Progenitor cell of endocrine pancreas (in vitro differentiated cells): ENCODE measurements around the gene IFT81. TPM values are rescaled to one million over a fixed set of nuclear protein-coding genes. Genes with fewer than 3 reads are reported as not detected.

Source experiments
- DNase-seq: peaks from one replicate; pipeline ENCODE4 v3.0.0; 2021; ENCODE audit warnings: low spot score; ENCODE audit not compliant: unreplicated experiment
- H3K27ac Mint-ChIP-seq: 2 replicates; pipeline ENCODE4 v1.8.0; 2021; ENCODE audit warnings: mild to moderate bottlenecking, moderate library complexity, mixed read lengths
- H3K27me3 Mint-ChIP-seq: 2 replicates; pipeline ENCODE4 v1.8.0; 2021; ENCODE audit warnings: mixed read lengths
- H3K36me3 Mint-ChIP-seq: 2 replicates; pipeline ENCODE4 v1.8.0; 2022; ENCODE audit warnings: mixed read lengths; ENCODE audit not compliant: insufficient read depth
- H3K4me1 Mint-ChIP-seq: 2 replicates; pipeline ENCODE4 v1.8.0; 2021; ENCODE audit warnings: low read depth, mixed read lengths
- H3K4me3 Mint-ChIP-seq: 2 replicates; pipeline ENCODE4 v1.8.0; 2021; ENCODE audit warnings: low read depth, mild to moderate bottlenecking, moderate library complexity, mixed read lengths
- H3K9me3 Mint-ChIP-seq: 2 replicates; pipeline ENCODE4 v1.8.0; 2021; ENCODE audit warnings: low read depth, mixed read lengths
- total RNA-seq: library from RNA; stranded (reverse); gene quantifications from 2 replicates; pipeline ENCODE4 v1.2.1, GENCODE V29; 2021
- TF ChIP-seq, protein P1 (sequence below): fragments of 200-600 bp; sonication (generic); IDR thresholded peaks from one replicate; pipeline ENCODE4 v1.5.0; 2021; ENCODE audit warnings: antibody characterized with exemption, mild to moderate bottlenecking; ENCODE audit not compliant: unreplicated experiment

Gene IFT81
- total RNA-seq, 1 donor from 2014 or later = 48.7 TPM

GRCh38 chr12:110245369-110245772, 121.2 kb downstream of the IFT81 start:
- H3K36me3 Mint-ChIP-seq = peaks cover 7% of the 10 kb centered on the region
- H3K27me3 Mint-ChIP-seq = no peaks in the 10 kb centered on the region
- H3K4me1 Mint-ChIP-seq = peaks cover 44% of the 10 kb centered on the region
- H3K9me3 Mint-ChIP-seq = no peaks in the 10 kb centered on the region
- TF ChIP-seq, protein P1, sequence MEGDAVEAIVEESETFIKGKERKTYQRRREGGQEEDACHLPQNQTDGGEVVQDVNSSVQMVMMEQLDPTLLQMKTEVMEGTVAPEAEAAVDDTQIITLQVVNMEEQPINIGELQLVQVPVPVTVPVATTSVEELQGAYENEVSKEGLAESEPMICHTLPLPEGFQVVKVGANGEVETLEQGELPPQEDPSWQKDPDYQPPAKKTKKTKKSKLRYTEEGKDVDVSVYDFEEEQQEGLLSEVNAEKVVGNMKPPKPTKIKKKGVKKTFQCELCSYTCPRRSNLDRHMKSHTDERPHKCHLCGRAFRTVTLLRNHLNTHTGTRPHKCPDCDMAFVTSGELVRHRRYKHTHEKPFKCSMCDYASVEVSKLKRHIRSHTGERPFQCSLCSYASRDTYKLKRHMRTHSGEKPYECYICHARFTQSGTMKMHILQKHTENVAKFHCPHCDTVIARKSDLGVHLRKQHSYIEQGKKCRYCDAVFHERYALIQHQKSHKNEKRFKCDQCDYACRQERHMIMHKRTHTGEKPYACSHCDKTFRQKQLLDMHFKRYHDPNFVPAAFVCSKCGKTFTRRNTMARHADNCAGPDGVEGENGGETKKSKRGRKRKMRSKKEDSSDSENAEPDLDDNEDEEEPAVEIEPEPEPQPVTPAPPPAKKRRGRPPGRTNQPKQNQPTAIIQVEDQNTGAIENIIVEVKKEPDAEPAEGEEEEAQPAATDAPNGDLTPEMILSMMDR = peak; percentile 26
- DNase-seq = no peak
- H3K4me3 Mint-ChIP-seq = no peak overlapping the region
- H3K27ac Mint-ChIP-seq = no peak overlapping the region

DNA sequence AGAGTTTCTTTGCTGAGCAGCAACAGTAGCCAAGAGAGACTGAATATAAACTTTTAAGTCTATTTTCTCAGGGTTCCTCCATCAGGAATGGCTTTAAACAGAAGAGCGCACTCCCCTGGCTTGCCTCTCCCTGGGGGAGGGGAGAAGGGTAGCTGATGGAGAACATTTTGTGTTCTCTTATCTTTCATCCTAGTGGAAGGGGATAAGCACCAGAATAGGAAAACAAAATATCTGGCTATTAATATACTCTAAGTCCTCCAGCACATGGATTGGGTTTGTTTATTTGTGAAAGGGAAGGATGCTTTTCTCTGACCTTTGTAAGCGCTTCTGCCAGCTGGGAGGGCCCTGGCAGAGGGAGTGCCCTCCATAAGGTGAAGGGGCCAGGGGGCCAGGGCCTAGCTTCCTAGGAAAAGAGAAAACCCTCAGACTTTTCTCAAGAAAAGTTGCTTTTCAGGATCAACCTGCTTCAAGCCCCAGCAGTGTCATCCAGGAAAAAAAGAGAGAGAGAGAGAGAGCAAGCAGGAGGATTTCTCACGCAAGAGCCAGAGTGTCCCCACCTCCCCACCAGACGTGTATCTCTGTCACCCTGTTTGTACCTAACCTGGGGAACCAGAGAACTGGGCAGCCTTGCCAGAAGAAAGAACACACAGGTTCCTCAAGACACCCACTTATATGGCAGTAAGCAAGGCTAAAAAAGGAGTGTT, 122.6 kb downstream of the IFT81 start:
- Mint-ChIP-seq H3K27me3 (no peaks in the 10 kb centered on the region), H3K4me1 (peaks cover 44% of the 10 kb centered on the region), H3K4me3 (peak overlapping the region; percentile 21), H3K9me3 (no peaks in the 10 kb centered on the region), H3K36me3 (peaks cover 7% of the 10 kb centered on the region), H3K27ac (peak overlapping the region; percentile 93)
- DNase-seq = no peak
- TF ChIP-seq, protein P1 = no peak

DNA sequence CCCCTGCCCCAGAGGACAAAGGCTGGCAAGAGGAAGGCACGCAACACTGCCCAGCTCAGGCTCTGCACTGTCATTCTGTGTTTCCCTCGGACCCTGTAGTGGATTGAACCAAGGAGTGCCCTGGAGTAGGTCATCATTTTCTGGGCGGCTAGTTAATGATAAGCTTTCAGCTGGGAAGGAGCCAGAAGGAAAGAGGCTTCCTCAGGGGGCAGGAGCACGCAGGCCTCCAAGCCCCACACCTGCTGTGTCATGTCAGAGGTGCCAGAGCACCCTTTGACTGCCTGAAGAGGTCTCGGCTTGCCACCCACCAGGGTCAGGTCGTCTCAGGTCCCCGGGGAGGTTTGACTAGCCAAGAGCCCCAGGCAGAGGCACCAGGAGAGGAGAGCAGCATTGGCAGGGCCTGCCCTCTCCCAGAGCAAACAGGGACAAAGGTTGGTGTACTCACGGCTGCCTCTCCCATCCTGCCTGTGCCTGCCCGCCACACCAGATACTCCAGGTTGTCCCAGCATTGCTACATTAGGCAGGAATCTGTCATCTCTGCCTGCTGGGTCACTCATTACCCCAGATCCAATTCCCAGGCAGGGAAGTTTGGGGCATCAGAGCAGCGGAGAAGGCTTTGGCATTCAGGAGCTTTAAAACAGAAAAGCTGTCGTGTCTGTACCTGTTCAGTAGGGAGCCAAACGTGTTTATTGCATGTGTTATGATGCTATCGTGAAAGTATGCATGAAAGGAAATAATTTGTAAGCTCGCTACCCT, 123.4 kb downstream of the IFT81 start:
- H3K27me3 Mint-ChIP-seq = no peaks in the 10 kb centered on the region
- no peak for DNase-seq
- H3K36me3 Mint-ChIP-seq = peaks cover 7% of the 10 kb centered on the region
- peak overlapping the region; percentile 21 for H3K4me3 Mint-ChIP-seq
- H3K27ac Mint-ChIP-seq = peak overlapping the region; percentile 93
- TF ChIP-seq, protein P1 = no peak
- peaks cover 44% of the 10 kb centered on the region for H3K4me1 Mint-ChIP-seq
- no peaks in the 10 kb centered on the region for H3K9me3 Mint-ChIP-seq

DNA sequence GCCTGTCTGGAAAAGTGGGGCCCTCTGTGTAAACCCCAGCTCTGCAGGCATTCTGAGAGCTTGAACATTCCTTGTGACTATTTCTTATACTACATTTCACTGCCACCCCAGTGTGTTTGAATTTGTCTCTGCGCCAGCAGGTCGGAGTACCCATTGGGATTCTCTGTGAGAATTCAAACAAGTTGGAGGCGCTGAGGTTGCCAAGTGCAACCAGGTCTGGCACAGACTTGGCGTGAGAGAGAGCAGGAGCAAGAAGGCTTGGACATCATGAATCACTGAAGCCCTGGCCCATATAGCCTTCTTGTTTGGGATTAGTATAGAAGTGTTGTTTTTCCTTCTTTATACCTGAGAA, 123.9 kb downstream of the IFT81 start:
- H3K4me1 Mint-ChIP-seq = peaks cover 44% of the 10 kb centered on the region
- H3K4me3 Mint-ChIP-seq = no peak overlapping the region
- H3K36me3 Mint-ChIP-seq = peaks cover 6% of the 10 kb centered on the region
- TF ChIP-seq, protein P1 = no peak
- no peaks in the 10 kb centered on the region for H3K27me3 Mint-ChIP-seq
- peak overlapping the region; percentile 93 for H3K27ac Mint-ChIP-seq
- H3K9me3 Mint-ChIP-seq = no peaks in the 10 kb centered on the region
- no peak for DNase-seq

- peaks cover 4% of the 10 kb centered on the region for H3K36me3 Mint-ChIP-seq
- H3K9me3 Mint-ChIP-seq = no peaks in the 10 kb centered on the region
- DNase-seq = no peak
Measured at GRCh38 chr12:110249105-110249504, 124.9 kb downstream of the IFT81 start.

More at GRCh38 chr12:110249105-110249504, 124.9 kb downstream of the IFT81 start:
- peak overlapping the region; percentile 22 for H3K27ac Mint-ChIP-seq
- no peak overlapping the region for H3K4me3 Mint-ChIP-seq
- no peaks in the 10 kb centered on the region for H3K27me3 Mint-ChIP-seq
- peaks cover 44% of the 10 kb centered on the region for H3K4me1 Mint-ChIP-seq
- TF ChIP-seq, protein P1 = no peak
